Measurements from ENCODE around the gene ARHGAP21.

ARHGAP21 gene

GRCh38 chr10:24551161-24551560, 172.5 kb downstream of the ARHGAP21 start:
- TF ChIP-seq, protein P1, sequence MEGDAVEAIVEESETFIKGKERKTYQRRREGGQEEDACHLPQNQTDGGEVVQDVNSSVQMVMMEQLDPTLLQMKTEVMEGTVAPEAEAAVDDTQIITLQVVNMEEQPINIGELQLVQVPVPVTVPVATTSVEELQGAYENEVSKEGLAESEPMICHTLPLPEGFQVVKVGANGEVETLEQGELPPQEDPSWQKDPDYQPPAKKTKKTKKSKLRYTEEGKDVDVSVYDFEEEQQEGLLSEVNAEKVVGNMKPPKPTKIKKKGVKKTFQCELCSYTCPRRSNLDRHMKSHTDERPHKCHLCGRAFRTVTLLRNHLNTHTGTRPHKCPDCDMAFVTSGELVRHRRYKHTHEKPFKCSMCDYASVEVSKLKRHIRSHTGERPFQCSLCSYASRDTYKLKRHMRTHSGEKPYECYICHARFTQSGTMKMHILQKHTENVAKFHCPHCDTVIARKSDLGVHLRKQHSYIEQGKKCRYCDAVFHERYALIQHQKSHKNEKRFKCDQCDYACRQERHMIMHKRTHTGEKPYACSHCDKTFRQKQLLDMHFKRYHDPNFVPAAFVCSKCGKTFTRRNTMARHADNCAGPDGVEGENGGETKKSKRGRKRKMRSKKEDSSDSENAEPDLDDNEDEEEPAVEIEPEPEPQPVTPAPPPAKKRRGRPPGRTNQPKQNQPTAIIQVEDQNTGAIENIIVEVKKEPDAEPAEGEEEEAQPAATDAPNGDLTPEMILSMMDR (IDR thresholded peaks at IDR 0.05), result no peak

DNA sequence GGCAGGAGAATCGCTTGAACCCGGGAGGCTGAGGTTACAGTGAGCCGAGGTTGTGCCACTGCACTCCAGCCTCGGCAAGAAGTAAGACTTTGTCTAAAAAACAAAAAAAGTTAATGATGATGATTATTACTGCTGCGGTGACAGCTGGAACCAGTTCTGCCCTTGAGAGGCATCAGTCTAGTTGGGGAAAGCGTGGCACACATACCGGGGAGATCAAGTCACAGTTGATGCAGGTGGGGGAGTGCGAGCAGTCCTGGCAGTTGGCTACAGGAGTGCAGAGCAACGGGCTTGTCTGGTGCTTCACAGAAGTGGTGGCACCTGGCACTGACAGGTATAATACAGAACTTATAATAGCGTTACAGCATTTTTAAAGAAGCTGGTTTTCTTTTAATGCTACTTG, 173.0 kb downstream of the ARHGAP21 start:
- TF ChIP-seq, protein P1 (IDR thresholded peaks at IDR 0.05), result no peak

DNA sequence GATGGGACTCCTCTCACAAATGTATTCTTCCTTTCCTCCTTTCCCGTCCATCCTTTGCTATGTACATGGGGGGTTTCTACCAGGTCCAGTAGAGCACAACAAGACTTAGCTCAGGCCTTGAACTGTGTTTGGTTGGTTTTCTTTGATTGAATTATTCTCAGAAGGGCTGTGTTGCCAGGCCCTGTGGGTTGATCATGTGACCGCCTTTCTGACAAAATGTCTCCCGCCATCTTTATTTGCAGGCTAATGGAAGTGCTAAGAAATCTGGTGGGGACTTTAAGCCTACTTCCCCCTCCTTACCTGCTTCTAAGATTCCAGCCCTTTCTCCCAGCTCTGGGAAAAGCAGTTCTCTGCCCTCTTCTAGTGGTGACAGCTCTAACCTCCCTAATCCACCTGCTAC, 178.1 kb downstream of the ARHGAP21 start:
- TF ChIP-seq, protein P1 (IDR thresholded peaks at IDR 0.05), result no peak

- TF ChIP-seq, protein P1 (IDR thresholded peaks at IDR 0.05), result no peak
Observed at GRCh38 chr10:24544776-24545175, 178.9 kb downstream of the ARHGAP21 start.

GRCh38 chr10:24542314-24543270, 181.1 kb downstream of the ARHGAP21 start:
- TF ChIP-seq, protein P1 (IDR thresholded peaks at IDR 0.05), result no peak

DNA sequence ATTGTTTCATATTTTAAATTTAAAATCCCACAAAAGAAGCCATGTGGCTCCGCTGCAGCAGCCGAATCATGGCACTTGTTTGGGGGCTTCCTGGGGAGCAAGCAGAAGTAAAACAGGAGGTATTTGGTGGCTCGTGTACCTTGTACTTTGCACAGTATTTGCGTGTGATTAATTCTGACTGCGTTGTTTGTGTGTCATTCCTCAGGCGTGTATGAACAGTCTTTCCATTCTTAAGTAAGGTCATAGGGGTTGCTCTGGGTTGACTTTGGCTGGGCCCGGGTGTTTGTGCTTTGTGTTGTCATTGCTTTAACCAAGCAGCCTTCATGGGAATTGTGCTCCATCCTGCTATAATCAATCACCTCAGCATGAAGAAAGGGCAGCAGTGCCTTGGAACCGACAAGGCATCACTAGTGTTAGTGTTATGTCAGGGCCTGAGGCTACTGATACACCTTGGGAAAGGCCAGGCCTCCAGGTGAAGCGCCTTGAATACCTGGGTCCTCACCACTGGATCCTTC, 182.4 kb downstream of the ARHGAP21 start:
- TF ChIP-seq, protein P1 (IDR thresholded peaks at IDR 0.05), result no peak

- TF ChIP-seq, protein P1 (IDR thresholded peaks at IDR 0.05), result no peak
Observed at GRCh38 chr10:24536636-24537035, 187.1 kb downstream of the ARHGAP21 start.
